ENCODE data around the gene MOB3B. TPM values are rescaled to one million over a fixed set of nuclear protein-coding genes. Genes with fewer than 3 reads are reported as not detected.
"Not testable (repeated sequence)": the region's sequence is repeated elsewhere in the genome, so short reads cannot be mapped to it uniquely, and the experiment has no call there.

The MOB3B gene
- polyA plus RNA-seq, 1 donor from 2014 or later, result 7.1 TPM

GRCh38 chr9:27514551-27514950, 15.1 kb downstream of the MOB3B start:
- H3K27me3 Mint-ChIP-seq, result no peaks in the 10 kb centered on the region
- peaks cover 2% of the 10 kb centered on the region for H3K36me3 Mint-ChIP-seq
- H3K4me1 Mint-ChIP-seq, result peaks cover 11 to 17% (median 13%) of the 10 kb centered on the region in 3 donors
- peaks cover 0 to 3% (median 0%) of the 10 kb centered on the region in 3 donors for H3K9me3 Mint-ChIP-seq
- H3K27ac Mint-ChIP-seq, result no peak overlapping the region
- no peak overlapping the region for H3K4me3 Mint-ChIP-seq

- H3K4me3 Mint-ChIP-seq, result no peak overlapping the region
- no peaks in the 10 kb centered on the region for H3K27me3 Mint-ChIP-seq
- peaks cover 0 to 3% (median 0%) of the 10 kb centered on the region in 3 donors for H3K9me3 Mint-ChIP-seq
- no peak overlapping the region for H3K27ac Mint-ChIP-seq
- H3K36me3 Mint-ChIP-seq, result peaks cover 4% of the 10 kb centered on the region
- H3K4me1 Mint-ChIP-seq, result peaks cover 13 to 21% (median 14%) of the 10 kb centered on the region in 3 donors
These were observed 17.8 kb downstream of the MOB3B start for GRCh38 chr9:27511771-27512170.

- Mint-ChIP-seq H3K4me3 (no peak overlapping the region), H3K27ac (no peak overlapping the region), H3K36me3 (peaks cover 4% of the 10 kb centered on the region), H3K9me3 (peaks cover 0 to 3% (median 0%) of the 10 kb centered on the region in 3 donors), H3K27me3 (no peaks in the 10 kb centered on the region), H3K4me1 (peaks cover 7 to 19% (median 9%) of the 10 kb centered on the region in 3 donors)
These were observed 18.8 kb downstream of the MOB3B start for GRCh38 chr9:27510780-27511179.

GRCh38 chr9:27506981-27507380, 22.6 kb downstream of the MOB3B start:
- Mint-ChIP-seq H3K9me3 (no peaks in the 10 kb centered on the region), H3K27ac (no peak overlapping the region), H3K4me1 (peaks cover 15 to 25% (median 18%) of the 10 kb centered on the region in 3 donors), H3K4me3 (no peak overlapping the region), H3K27me3 (peaks cover under 1% of the 10 kb centered on the region), H3K36me3 (peaks cover 4% of the 10 kb centered on the region)

- H3K27me3 Mint-ChIP-seq, result peaks cover 1% of the 10 kb centered on the region
- H3K4me3 Mint-ChIP-seq, result no peak overlapping the region
- peaks cover 22 to 33% (median 27%) of the 10 kb centered on the region in 3 donors for H3K4me1 Mint-ChIP-seq
- H3K9me3 Mint-ChIP-seq, result peaks cover 0 to 2% (median 0%) of the 10 kb centered on the region in 3 donors
- H3K36me3 Mint-ChIP-seq, result peaks cover 2% of the 10 kb centered on the region
- no peak overlapping the region for H3K27ac Mint-ChIP-seq
These were observed 23.9 kb downstream of the MOB3B start for GRCh38 chr9:27505744-27506161.

GRCh38 chr9:27504259-27504658, 25.4 kb downstream of the MOB3B start:
- Mint-ChIP-seq H3K36me3 (peaks cover 2% of the 10 kb centered on the region), H3K27ac (peak overlapping the region in 1 of 3 donors; percentile 87)

GRCh38 chr9:27503623-27504022, 26.0 kb downstream of the MOB3B start:
- H3K36me3 Mint-ChIP-seq, result no peaks in the 10 kb centered on the region
- H3K27ac Mint-ChIP-seq, result no peak overlapping the region
- H3K4me1 Mint-ChIP-seq, result peaks cover 25 to 38% (median 37%) of the 10 kb centered on the region in 3 donors
- no peak overlapping the region for H3K4me3 Mint-ChIP-seq
- H3K9me3 Mint-ChIP-seq, result peaks cover 0 to 2% (median 0%) of the 10 kb centered on the region in 3 donors
- H3K27me3 Mint-ChIP-seq, result peaks cover 1% of the 10 kb centered on the region

More at GRCh38 chr9:27504259-27504658, 25.4 kb downstream of the MOB3B start:
- H3K4me1 Mint-ChIP-seq, result peaks cover 25 to 40% (median 37%) of the 10 kb centered on the region in 3 donors
- peaks cover 1% of the 10 kb centered on the region for H3K27me3 Mint-ChIP-seq
- no peak overlapping the region for H3K4me3 Mint-ChIP-seq
- H3K9me3 Mint-ChIP-seq, result peaks cover 0 to 2% (median 0%) of the 10 kb centered on the region in 3 donors

- not testable (repeated sequence) for H3K27ac Mint-ChIP-seq, H3K4me3 Mint-ChIP-seq, H3K36me3 Mint-ChIP-seq, H3K9me3 Mint-ChIP-seq, H3K27me3 Mint-ChIP-seq
- peaks cover 25 to 39% (median 36%) of the 10 kb centered on the region in 3 donors for H3K4me1 Mint-ChIP-seq
These were observed 28.7 kb downstream of the MOB3B start for GRCh38 chr9:27500902-27501301.

- Mint-ChIP-seq H3K9me3 (peaks cover 0 to 2% (median 0%) of the 10 kb centered on the region in 3 donors), H3K4me3 (no peak overlapping the region), H3K27ac (no peak overlapping the region), H3K27me3 (peaks cover 1% of the 10 kb centered on the region), H3K36me3 (no peaks in the 10 kb centered on the region), H3K4me1 (peaks cover 25 to 45% (median 35%) of the 10 kb centered on the region in 3 donors)
These were observed 30.2 kb downstream of the MOB3B start for GRCh38 chr9:27499451-27499850.

GRCh38 chr9:27497883-27498417, 31.7 kb downstream of the MOB3B start:
- H3K4me3 Mint-ChIP-seq, result no peak overlapping the region
- H3K36me3 Mint-ChIP-seq, result no peaks in the 10 kb centered on the region
- H3K4me1 Mint-ChIP-seq, result peaks cover 19 to 40% (median 27%) of the 10 kb centered on the region in 3 donors
- H3K27ac Mint-ChIP-seq, result peak overlapping the region in 1 of 3 donors; percentile 36
- peaks cover 1% of the 10 kb centered on the region for H3K27me3 Mint-ChIP-seq
- H3K9me3 Mint-ChIP-seq, result peaks cover 0 to 3% (median 0%) of the 10 kb centered on the region in 3 donors

- Mint-ChIP-seq H3K4me3 (no peak overlapping the region), H3K36me3 (no peaks in the 10 kb centered on the region), H3K9me3 (peaks cover 0 to 4% (median 0%) of the 10 kb centered on the region in 3 donors), H3K27me3 (peaks cover 1% of the 10 kb centered on the region), H3K27ac (no peak overlapping the region), H3K4me1 (peaks cover 24 to 38% (median 28%) of the 10 kb centered on the region in 3 donors)
These were observed 33.5 kb downstream of the MOB3B start for GRCh38 chr9:27496135-27496504.

- Mint-ChIP-seq H3K27ac (no peak overlapping the region), H3K4me1 (peaks cover 25 to 36% (median 31%) of the 10 kb centered on the region in 3 donors)
These were observed 34.0 kb downstream of the MOB3B start for GRCh38 chr9:27495480-27496134.

GRCh38 chr9:27491154-27491553, 38.5 kb downstream of the MOB3B start:
- Mint-ChIP-seq H3K9me3 (peaks cover 0 to 2% (median 0%) of the 10 kb centered on the region in 3 donors), H3K27me3 (peaks cover 1% of the 10 kb centered on the region), H3K36me3 (no peaks in the 10 kb centered on the region), H3K27ac (peak overlapping the region in 1 of 3 donors; percentile 63), H3K4me3 (peak overlapping the region in 2 of 4 donors; percentile 35 to 74), H3K4me1 (peaks cover 47 to 54% (median 48%) of the 10 kb centered on the region in 3 donors)

More at GRCh38 chr9:27495480-27496134, 34.0 kb downstream of the MOB3B start:
- Mint-ChIP-seq H3K36me3 (no peaks in the 10 kb centered on the region), H3K27me3 (peaks cover 1% of the 10 kb centered on the region), H3K9me3 (peaks cover 0 to 2% (median 0%) of the 10 kb centered on the region in 3 donors), H3K4me3 (no peak overlapping the region)

GRCh38 chr9:27489087-27489876, 40.3 kb downstream of the MOB3B start:
- Mint-ChIP-seq H3K27ac (peak overlapping the region in 1 of 3 donors; percentile 4), H3K36me3 (no peaks in the 10 kb centered on the region), H3K9me3 (peaks cover 0 to 2% (median 0%) of the 10 kb centered on the region in 3 donors), H3K4me3 (peak overlapping the region; percentile 16 to 80 (median 38)), H3K4me1 (peaks cover 58 to 70% (median 62%) of the 10 kb centered on the region in 3 donors), H3K27me3 (peaks cover 1% of the 10 kb centered on the region)

GRCh38 chr9:27487927-27488326, 41.7 kb downstream of the MOB3B start:
- peaks cover 1% of the 10 kb centered on the region for H3K27me3 Mint-ChIP-seq
- peaks cover 0 to under 1% (median 0%) of the 10 kb centered on the region in 3 donors for H3K9me3 Mint-ChIP-seq
- peaks cover 68 to 79% (median 70%) of the 10 kb centered on the region in 3 donors for H3K4me1 Mint-ChIP-seq
- no peak overlapping the region for H3K27ac Mint-ChIP-seq
- peak overlapping the region in 1 of 4 donors; percentile 25 for H3K4me3 Mint-ChIP-seq
- no peaks in the 10 kb centered on the region for H3K36me3 Mint-ChIP-seq

Data from IgD-negative memory B cell (primary cell).